ENCODE results near the gene MICAL2.

The MICAL2 gene

DNA sequence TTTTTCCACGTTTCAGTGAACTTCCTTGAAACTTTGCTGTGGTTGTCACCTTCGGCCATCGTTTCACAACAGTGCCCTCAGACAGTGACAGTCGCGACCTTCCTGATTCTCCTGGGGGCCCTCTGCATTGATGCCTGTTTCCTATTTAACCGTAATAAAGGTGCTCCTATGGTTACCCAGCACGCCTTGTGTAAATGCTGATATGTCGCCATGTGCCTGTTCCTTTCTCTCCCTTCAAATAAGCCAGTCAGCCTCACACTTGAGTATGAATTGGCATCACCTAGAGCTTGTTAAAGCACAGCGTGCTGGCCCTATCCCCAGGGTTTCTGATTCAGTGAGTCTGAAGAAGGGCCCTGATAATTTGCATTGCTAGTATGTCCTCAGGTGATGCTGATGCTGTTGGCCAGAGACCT lies 104.8 kb downstream of the MICAL2 start:
- TF ChIP-seq, protein P1, sequence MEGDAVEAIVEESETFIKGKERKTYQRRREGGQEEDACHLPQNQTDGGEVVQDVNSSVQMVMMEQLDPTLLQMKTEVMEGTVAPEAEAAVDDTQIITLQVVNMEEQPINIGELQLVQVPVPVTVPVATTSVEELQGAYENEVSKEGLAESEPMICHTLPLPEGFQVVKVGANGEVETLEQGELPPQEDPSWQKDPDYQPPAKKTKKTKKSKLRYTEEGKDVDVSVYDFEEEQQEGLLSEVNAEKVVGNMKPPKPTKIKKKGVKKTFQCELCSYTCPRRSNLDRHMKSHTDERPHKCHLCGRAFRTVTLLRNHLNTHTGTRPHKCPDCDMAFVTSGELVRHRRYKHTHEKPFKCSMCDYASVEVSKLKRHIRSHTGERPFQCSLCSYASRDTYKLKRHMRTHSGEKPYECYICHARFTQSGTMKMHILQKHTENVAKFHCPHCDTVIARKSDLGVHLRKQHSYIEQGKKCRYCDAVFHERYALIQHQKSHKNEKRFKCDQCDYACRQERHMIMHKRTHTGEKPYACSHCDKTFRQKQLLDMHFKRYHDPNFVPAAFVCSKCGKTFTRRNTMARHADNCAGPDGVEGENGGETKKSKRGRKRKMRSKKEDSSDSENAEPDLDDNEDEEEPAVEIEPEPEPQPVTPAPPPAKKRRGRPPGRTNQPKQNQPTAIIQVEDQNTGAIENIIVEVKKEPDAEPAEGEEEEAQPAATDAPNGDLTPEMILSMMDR (conservative IDR thresholded peaks at IDR 0.05; ENCODE audit: low read depth, low read length), result no peak
- no peak for DNase-seq (ENCODE audit: low read depth)
- H3K4me3 ChIP-seq (ENCODE audit: low read length), result no peak overlapping the region

DNA sequence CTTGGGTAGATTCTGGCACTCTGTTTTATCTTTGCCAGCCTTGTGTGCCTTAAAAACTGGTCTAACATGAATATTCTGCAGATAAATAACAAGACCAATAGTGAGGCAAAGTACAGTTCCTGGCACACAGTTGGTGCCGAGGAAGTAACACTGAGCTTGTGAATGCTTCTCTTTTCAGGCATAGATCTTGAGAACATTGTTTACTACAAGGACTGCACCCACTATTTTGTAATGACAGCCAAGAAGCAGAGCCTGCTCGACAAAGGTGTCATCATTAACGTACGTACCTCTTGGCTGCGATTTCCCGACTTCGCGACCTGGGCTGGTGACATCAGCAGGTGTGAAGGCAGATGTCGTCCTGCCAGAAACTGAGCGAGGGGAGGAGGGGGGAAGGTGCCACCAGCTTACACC lies 105.7 kb downstream of the MICAL2 start:
- no peak overlapping the region for H3K4me3 ChIP-seq (ENCODE audit: low read length)
- TF ChIP-seq, protein P1 (conservative IDR thresholded peaks at IDR 0.05; ENCODE audit: low read depth, low read length), result no peak
- no peak for DNase-seq (ENCODE audit: low read depth)

DNA sequence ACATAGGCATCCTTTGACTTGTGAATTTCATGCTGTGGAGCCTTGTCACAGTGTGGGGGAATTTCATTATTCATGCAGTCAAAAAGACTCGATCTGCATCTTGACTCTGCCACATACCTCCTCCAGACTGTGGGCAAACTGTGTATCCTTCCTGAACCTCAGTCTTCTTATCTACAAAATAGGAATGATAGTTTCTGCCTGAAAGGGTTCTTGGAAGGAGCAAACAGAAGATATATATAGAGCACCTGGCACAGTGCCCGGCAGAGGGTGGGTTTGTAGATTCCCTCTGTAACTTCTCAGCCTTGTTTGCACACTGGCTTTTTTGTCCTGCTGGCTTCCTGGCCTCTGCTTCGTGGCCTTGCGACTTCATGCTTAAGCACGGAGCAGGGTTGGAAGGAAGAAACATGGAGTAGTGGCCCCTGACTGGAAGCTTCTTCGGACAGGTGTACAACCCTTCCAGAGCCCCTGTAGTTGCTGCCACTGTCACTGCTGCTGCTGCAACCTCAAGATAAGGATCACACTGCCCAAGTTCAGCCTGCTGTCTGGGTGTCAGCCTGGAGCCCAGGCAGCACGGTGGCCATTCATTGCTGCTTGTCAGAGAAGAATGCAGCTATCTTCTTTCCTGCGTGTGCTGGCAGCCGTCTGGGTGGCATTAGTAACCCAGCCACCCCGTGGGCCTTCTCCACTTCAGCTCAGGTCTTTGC lies 106.4 kb downstream of the MICAL2 start:
- TF ChIP-seq, protein P1 (conservative IDR thresholded peaks at IDR 0.05; ENCODE audit: low read depth, low read length), result no peak
- no peak overlapping the region for H3K4me3 ChIP-seq (ENCODE audit: low read length)
- DNase-seq (ENCODE audit: low read depth), result no peak

DNA sequence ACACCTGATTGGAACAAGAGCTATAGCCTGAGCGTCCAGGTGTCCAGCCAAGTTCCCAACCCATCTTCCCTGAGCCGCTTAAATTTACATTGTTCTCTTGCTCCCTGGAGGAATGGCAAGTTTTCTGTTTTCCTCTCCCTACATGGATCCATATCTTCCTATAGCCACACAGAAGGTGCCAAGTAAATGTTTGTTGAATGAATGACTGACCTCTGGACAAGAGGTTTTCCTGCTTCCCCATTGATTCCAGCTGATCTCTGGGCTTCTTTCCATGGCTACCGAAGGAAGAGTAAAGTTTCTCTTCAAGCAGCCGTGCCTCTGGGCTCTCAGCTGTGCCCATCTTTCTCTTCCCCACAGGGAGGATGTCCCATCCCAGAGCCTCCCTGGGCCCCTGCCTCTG lies 107.5 kb downstream of the MICAL2 start:
- DNase-seq (ENCODE audit: low read depth), result no peak
- TF ChIP-seq, protein P1 (conservative IDR thresholded peaks at IDR 0.05; ENCODE audit: low read depth, low read length), result no peak
- H3K4me3 ChIP-seq (ENCODE audit: low read length), result no peak overlapping the region

DNA sequence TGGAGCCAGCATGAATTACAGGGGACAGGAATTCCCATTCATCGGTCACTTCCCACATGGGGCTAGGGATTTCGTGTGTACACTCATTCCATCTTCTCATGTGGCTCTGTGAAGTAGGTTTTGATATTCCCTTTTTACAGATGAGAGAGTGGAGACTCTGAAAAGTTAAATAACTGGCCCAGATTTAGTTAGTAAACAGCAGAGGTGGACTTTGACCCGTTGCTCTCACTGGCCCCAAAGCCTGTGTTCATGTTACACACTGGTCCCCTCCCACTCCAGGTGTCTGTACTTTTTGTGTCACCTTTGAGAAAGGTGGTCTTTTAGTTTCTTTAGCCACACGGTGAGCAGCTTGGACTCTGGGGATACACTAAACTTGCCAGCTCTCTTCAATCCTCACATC lies 108.5 kb downstream of the MICAL2 start:
- no peak overlapping the region for H3K4me3 ChIP-seq (ENCODE audit: low read length)
- no peak for DNase-seq (ENCODE audit: low read depth)
- TF ChIP-seq, protein P1 (conservative IDR thresholded peaks at IDR 0.05; ENCODE audit: low read depth, low read length), result no peak

DNA sequence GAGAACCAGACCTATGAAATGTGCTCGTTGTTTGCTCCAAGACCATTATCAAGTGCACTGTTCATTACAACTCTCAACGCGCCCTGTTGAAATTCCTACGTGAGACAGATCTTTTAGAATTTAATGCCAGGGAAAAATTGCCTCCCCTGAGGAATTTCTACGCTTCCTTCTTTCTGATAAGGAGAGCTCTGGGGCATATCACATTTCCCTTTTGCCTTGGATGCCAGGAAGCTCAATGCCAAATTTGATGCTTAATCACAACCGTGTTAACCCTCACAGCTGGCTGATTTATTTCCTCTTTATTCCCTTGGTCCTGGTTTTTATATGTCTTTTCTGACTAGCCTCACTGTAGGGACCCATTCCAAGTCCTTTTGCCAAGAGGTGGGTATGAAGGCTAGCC lies 109.4 kb downstream of the MICAL2 start:
- no peak overlapping the region for H3K4me3 ChIP-seq (ENCODE audit: low read length)
- TF ChIP-seq, protein P1 (conservative IDR thresholded peaks at IDR 0.05; ENCODE audit: low read depth, low read length), result no peak
- DNase-seq (ENCODE audit: low read depth), result no peak

DNA sequence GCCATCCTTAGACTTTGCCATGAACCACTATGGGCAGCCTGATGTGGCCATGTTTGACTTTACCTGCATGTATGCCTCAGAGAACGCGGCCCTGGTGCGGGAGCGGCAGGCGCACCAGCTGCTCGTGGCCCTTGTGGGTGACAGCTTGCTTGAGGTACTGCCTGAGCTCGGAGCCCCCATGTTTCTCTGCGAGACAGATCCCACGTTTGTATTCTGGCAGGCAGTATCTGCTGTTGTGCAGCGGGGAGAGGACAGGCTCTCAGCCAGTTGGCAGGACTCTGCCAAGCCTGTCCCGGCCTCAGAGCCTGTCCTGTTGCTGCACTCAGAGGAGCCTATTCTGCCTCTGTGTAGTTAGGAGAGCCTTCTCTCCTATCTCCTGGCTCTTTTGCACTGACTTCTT lies 109.9 kb downstream of the MICAL2 start:
- H3K4me3 ChIP-seq (ENCODE audit: low read length), result no peak overlapping the region
- no peak for DNase-seq (ENCODE audit: low read depth)
- TF ChIP-seq, protein P1 (conservative IDR thresholded peaks at IDR 0.05; ENCODE audit: low read depth, low read length), result no peak

Data from retinal pigment epithelial cell (primary cell).